Coronary artery (tissue), 2 donors: ENCODE data around the gene CFAP70.
"Not testable (repeated sequence)": the region's sequence is repeated elsewhere in the genome, so short reads cannot be mapped to it uniquely, and the experiment has no call there.

ENCODE experiments used
- DNase-seq: peaks from one replicate; pipeline ENCODE4 v3.0.0-alpha.2; 2017; ENCODE audit warnings: low spot score
- H3K27ac ChIP-seq, 2 donors: fragments of 200-600 bp; sonication (generic); one replicate each; pipeline ENCODE4 v1.5.1; 2016 to 2019
- H3K4me3 ChIP-seq: fragments of 200-600 bp; sonication (generic); 2 replicates; pipeline ENCODE4 v1.5.1; 2016; ENCODE audit warnings: mild to moderate bottlenecking, moderate library complexity
- CTCF ChIP-seq: fragments of 200-600 bp; sonication (generic); IDR thresholded peaks from one replicate; pipeline ENCODE4 v1.5.1; 2019; ENCODE audit warnings: antibody characterized with exemption

Gene CFAP70

GRCh38 chr10:73399063-73399462, 40.4 kb upstream of the CFAP70 start:
- Histone ChIP-seq H3K27ac (no peak overlapping the region), H3K4me3 (no peak overlapping the region)
- DNase-seq: no peak
- no peak for TF ChIP-seq CTCF

- no peak for TF ChIP-seq CTCF
- Histone ChIP-seq H3K4me3 (no peak overlapping the region), H3K27ac (no peak overlapping the region)
- no peak for DNase-seq
Measured at GRCh38 chr10:73398024-73398423, 39.4 kb upstream of the CFAP70 start.

- H3K27ac ChIP-seq, H3K4me3 ChIP-seq, DNase-seq: not testable (repeated sequence)
Measured at GRCh38 chr10:73394325-73394724, 35.7 kb upstream of the CFAP70 start.

- no peak for DNase-seq
- Histone ChIP-seq H3K4me3 (no peak overlapping the region), H3K27ac (no peak overlapping the region)
- no peak for TF ChIP-seq CTCF
Measured at GRCh38 chr10:73388228-73388627, 29.6 kb upstream of the CFAP70 start.

- DNase-seq: no peak
- Histone ChIP-seq H3K4me3 (no peak overlapping the region), H3K27ac (no peak overlapping the region)
- no peak for TF ChIP-seq CTCF
Measured at GRCh38 chr10:73386583-73386982, 27.9 kb upstream of the CFAP70 start.

GRCh38 chr10:73379064-73379748, 20.5 kb upstream of the CFAP70 start:
- no peak for TF ChIP-seq CTCF

GRCh38 chr10:73376679-73377078, 18.0 kb upstream of the CFAP70 start:
- H3K27ac ChIP-seq: no peak overlapping the region
- DNase-seq: no peak
- TF ChIP-seq CTCF: no peak
- no peak overlapping the region for H3K4me3 ChIP-seq

More at GRCh38 chr10:73379064-73379748, 20.5 kb upstream of the CFAP70 start:
- Histone ChIP-seq H3K4me3 (no peak overlapping the region), H3K27ac (no peak overlapping the region)
- DNase-seq: no peak
